Renal cortical epithelial cell (primary cell): ENCODE measurements around the gene ZMYND15. TPM values are rescaled to one million over a fixed set of nuclear protein-coding genes. Genes with fewer than 3 reads are reported as not detected.

Experiments used
- DNase-seq: peaks from one replicate; pipeline ENCODE4 v3.0.0-alpha.2; 2011; ENCODE audit warnings: low read depth
- total RNA-seq: library from RNA; depleted of rRNA; stranded (reverse); fragments of >200 nt; gene quantifications from 2 replicates; pipeline ENCODE4 v1.2.3, GENCODE V29; 2014

ZMYND15 gene
- total RNA-seq, 1 donor from 2014 or later: 0.30 TPM

DNA sequence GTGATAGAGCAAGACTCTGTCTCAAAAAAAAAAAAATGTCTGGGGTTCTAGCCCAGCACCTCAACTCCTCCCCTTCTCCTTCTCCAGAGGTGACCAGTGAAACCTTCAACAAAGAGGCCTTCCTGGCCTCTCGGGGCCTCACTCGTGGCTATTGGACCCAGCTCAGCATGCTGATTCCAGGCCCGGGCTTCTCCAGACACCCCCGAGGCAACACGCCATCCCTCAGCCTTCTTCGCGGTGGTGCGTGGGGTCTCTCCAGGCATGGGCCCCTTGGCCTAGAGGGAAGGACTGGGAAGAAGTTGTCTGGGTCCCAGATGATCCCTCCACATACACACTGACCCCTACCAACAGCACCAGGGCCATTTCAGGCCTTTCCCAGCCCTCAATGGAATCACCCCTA lies 3.6 kb downstream of the ZMYND15 start:
- DNase-seq: no peak

DNA sequence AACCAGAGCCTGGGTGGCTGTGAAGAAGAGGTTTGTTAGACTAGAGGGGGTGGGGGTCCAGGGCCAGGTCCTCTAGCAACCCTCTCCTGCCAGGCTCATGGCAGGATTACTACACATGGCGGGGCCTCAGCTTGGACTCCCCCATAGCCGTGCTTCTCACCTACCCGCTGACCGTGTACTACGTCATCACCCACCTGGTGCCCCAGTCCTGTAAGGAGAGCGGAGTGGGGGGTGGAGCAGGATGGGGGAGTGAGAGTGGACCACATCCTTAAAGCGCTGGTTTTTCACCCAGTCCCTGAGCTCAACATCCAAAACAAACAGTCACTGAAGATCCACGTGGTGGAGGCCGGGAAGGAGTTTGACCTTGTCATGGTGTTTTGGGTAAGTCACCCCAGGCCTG lies 4.3 kb downstream of the ZMYND15 start:
- DNase-seq: no peak

DNA sequence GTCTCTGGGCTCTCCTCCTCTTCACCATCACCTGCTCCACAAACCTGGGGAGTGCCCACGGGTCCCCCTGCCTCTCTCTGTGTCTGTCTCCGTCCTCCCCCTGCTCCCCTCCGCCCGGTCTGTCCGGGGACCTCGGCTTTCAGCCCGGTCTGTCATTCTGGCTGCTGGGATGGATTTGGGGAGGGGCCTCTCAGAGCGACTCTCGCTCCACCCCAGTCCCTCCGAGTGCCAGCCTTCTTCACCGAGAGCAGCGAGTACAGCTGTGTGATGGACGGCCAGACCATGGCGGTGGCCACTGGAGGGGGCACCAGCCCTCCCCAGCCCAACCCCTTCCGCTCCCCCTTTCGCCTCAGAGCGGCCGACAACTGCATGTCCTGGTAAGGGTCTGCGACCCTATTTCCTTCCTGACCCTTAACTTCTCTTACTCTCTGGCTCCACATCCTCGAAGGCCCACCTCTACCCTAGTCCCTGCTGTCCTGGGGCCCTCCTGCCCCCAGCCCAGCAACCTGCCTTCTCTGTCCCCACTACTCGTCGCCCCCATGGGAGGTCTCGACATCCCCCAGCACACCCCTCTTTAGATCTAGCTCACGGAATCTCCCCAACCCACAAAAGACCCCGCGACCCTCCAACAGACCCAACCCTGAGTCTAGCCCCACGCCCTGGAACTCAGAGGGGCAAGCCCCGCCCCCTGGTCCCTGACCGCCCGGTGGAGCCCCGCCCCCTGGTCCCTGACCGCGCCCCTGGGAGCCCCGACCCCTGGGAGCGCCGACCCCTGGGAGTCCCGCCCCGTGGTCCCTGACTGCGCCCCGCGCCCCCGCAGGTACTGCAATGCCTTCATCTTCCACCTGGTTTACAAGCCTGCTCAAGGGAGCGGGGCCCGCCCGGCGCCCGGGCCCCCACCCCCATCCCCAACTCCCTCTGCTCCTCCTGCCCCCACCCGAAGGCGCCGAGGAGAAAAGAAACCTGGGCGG lies 5.7 kb downstream of the ZMYND15 start:
- no peak for DNase-seq

DNA sequence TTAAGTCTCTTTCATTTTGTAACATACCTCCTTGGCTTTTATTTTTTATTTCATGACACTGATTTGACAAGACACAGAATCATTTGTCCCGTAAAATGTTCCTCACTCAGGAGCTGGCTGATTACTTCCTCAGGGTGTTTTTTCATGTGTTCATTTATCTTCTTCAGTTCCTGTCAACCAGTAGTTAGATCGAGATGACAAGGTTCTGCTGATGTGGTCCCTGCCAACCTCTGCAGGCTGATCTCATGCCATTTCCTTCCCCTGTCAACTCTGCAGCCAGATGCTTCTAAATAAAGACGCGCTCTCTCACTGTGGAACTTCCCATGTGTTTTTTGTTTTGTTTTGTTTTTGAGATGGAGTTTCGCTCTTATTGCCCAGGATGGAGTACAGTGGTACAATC lies 8.2 kb downstream of the ZMYND15 start:
- DNase-seq: no peak

DNA sequence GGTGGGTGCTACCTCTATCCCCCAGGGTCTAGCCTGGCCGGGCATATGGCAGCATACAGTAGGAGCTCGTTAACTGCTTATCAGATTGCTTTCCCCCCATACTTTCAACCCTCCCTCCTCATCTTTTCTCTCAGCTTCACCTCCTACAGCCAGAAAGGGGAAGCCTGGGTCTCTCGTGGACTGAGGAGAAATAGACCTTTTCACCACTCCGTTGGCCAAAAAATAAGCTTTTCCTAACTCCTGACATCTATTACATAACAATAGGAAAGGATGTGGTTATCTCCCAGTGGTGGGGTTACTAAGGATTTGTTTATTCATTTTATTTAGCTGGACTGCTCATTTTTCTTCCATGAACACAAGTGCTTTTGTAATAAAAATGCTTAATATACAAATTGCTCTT lies 9.1 kb downstream of the ZMYND15 start:
- no peak for DNase-seq

DNA sequence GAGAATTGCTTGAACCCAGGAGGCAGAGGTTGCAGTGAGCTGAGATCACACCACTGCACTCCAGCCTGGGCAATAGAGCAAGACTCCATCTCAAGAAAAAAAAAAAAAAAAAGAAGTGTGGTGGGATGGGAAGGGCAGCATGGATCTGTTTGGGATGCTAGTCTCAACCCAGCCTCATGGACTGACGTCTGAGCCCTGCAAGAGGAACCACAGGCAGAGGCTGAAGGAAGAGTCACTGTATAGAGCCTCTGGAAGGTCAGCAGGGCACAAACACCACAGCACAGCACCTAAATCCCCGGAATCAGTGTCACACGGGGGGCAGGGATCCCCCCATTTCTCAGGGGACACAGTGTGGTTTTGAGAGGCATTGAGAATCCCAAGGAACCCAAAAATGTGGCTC lies 11.0 kb downstream of the ZMYND15 start:
- no peak for DNase-seq

DNA sequence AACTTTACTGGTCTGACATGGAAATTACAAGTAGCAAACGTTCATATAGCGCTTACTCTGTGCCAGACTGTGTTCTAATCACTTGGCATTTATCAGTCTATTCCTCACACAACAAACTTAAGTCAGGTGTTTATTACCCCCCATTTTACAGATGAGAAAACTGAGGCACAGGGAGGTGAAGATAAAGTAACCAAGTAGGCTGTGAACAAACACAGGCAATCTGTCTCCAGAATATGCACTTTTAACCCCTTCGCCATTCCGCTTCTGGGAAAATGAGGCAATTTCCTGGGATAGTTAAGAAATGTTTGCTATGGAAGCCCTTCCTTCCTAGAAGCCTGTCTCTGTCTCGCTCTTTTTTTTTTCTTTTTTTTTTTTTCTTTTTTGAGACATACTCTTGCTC lies 12.3 kb downstream of the ZMYND15 start:
- DNase-seq: no peak

DNA sequence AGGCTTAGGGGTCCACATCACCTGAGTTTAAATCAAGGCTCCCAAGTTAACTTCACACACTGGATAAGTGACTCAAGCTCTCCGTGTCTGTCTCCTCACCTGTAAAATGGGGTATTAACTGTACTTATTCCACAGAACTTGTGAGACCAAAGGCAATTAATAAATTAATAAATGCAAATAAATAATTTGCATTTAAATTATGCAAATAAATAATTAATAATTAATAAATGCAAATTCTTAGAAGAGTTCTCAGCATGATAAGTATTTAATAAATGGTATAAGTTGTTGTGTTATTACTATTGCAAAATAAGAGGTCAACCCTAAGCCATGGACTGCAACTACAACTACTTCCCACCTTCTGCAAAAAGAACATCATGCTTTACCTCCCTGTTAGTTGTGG lies 13.8 kb downstream of the ZMYND15 start:
- DNase-seq: no peak

DNA sequence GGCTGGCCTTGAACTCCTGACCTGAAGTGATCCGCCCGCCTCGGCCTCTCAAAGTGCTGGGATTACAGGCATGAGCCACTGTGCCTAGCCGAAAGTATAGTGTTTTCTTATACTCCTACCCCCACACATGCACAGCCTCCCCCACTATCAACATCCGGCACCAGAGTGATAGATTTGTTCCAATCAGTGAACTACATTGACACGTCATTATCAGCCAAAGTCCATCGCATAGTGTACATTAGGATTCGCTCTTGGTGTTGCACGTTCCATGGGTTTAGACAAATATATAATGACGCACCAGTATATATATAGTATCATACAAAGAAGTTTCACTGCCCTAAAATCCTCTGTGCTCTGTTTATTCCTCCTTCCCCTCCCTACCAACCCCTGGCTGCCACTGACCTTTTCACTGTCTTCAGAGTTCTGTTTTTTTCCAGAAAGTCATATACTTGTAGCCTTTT lies 20.2 kb downstream of the ZMYND15 start:
- DNase-seq: no peak

DNA sequence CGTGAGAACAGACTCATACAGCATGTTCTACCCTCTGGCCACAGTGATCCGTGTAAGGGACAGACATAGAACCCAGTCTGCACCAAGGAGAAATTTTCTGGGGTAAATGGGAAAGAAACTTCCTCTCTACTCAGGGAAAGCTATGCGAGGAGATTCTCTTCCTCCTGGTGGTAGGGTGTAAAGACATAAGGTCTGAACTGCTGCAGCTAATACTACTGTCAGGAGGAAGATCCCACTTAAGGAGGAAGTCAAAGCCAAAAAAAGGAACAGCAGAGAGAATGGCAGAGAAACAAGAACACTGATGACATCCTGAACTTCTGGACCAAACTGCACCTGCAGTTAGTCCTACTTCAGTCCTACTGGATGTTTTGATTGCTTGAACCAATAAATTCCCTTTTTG lies 25.0 kb downstream of the ZMYND15 start:
- no peak for DNase-seq

DNA sequence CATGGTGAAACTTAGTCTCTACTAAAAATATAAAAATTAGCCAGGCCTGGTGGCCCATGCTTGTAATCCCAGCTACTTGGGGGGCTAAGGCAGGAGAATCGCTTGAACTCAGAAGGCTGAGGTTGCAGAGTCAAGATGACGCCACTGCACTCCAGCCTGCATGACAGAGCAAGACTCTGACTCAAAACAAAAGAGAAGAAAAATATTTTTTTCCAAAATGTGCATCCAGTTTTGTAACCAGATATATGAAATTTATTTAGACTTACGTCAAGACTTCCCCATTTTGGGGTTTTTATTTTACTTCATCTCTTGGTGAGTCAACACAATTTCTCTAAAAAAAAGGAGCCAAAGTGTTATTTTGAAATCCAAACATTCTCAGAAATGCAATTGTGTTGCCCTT lies 26.6 kb downstream of the ZMYND15 start:
- DNase-seq: no peak

DNA sequence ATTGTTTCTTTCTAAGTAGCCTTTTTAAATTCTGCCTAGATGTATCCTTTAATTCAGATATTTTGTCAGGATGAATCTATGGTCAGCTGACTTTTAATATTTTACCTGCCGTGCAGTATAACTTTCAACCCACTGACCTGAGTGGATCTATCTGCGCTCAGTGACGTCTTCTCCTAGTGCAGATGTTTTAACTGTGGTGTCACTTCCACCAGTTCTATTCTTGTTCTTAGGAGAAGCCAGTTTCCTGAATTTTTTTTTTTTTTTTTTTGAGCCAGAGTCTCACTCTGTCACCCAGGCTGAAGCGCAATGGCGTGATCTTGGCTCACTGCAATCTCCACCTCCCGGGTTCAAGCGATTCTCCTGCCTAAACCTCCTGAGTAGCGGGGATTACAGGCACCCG lies 27.1 kb downstream of the ZMYND15 start:
- DNase-seq: no peak

DNA sequence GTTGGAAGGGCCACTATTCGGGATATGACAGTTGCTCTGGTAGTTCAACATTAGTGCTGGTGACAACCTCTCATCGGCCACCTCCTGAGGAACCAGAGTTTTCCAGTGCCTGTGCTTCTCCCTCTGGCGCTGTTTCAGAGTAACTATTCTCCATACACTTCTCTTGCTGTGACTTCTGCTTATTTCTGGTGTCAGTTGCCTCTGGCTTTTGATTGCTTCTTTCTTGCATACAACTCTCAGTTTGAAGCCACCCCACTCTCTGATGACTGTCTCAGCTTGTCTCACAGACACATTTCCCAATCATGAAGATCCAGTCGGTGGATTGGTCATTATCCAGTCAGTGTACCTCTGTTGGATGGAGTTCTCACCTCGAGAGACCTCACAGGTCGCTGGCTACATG lies 28.7 kb downstream of the ZMYND15 start:
- no peak for DNase-seq

DNA sequence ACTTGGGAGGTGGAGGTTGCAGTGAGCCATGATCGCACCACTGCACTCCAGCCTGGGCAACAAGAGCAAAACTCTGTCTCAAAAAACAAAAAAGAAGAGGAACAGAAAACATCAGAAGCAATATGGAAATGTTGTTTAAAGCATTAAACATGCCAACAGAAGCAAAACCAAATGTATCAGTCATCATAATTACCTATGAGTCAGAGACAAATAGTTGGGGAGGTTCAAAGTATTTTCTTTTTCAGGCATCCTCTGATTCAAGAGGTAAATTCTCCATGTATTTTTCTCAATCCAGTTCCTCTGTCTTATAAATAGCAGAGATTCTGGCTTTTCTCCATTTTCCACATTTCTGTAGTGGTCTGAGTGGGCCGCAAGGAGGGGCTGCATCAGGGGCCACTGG lies 30.0 kb downstream of the ZMYND15 start:
- DNase-seq: peak; percentile 22

DNA sequence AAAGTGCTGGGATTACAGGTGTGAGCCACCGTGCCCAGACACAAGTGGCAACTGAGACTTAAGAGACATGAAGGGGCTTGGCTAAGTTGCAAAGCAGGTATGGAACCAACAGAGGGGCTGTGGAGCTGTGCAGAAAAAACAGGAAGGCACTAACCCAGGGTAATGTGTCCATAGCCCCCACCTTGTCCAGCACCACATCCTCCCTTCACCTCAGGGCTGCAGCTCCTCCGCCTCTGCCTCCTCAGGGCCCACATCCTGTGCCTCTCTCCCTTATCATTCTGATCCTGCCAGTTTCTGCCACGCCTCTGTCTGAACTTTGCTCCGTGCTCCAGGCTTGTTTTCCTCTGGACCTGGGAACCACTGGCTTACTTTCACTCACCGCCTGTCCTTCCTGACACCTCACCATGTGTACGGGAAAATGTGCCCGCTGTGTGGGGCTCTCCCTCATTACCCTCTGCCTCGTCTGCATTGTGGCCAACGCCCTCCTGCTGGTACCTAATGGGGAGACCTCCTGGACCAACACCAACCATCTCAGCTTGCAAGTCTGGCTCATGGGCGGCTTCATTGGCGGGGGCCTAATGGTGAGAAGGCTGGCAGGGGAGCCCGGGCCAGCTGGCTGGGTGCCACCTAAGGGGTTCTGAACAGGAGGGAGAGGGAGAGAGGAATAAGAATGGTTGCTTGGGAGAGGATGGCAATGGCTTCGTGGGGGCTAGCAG lies 32.0 kb downstream of the ZMYND15 start, which contains the start of gene TM4SF5:
TM4SF5 (plus strand) TSS at position 368 of the 716 bp plus-strand sequence; CDS start at position 405, 37 bp downstream.
- peak; percentile 19 for DNase-seq

DNA sequence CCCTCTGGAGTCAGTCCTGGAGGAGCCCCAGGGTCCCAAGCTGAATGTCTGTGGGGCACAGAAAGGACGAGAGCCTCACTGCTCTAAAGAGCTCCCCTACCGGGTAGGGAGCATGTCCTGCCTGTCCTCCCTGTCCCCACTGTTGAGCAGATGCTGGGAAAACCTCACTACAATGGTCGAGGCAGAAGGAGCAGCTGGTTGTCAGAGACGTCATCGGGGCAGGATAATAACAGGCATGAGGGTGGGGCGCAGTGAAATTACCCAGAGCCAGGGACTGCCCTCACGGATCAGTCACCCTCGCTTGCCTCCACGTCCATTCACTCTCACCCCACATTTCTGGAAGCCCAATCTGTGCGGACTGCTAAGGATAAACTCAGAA lies 32.6 kb downstream of the ZMYND15 start:
- DNase-seq: no peak

DNA sequence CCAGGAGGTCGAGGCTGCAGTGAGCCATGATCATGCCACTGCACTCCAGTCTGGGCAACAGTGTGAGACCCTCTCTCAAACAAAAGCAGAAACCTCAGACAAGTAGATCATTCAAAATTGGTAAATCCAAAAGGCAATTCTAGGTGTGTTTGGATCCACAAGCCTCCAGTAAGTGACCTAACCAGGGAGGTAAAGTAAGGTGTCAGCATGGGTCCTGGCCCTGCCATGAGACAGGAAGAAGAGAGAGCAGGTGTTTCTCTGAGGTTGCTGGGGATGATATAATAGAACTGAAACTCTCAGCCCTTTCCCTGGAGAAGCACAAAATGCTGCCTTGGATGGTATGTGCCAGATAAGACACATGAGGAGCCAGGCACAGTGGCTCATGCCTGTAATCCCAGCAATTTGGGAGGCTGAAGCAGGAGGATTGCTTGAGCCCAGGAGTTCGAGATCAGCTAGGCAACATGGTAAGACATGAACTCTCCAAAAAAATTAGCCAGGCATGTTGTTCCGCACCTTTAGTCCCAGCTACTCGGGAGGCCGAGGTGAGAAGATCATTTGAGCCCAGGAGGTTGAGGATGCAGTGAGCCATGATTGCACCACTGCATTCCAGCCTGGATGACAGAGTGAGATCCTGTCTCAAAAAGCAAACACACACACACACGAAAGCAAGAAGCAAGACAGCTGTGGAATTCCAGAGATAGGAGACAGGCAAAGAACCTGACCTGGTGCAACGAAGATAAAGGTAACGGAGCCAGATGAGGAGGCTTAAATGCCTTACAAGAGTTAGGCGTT lies 38.5 kb downstream of the ZMYND15 start:
- no peak for DNase-seq

DNA sequence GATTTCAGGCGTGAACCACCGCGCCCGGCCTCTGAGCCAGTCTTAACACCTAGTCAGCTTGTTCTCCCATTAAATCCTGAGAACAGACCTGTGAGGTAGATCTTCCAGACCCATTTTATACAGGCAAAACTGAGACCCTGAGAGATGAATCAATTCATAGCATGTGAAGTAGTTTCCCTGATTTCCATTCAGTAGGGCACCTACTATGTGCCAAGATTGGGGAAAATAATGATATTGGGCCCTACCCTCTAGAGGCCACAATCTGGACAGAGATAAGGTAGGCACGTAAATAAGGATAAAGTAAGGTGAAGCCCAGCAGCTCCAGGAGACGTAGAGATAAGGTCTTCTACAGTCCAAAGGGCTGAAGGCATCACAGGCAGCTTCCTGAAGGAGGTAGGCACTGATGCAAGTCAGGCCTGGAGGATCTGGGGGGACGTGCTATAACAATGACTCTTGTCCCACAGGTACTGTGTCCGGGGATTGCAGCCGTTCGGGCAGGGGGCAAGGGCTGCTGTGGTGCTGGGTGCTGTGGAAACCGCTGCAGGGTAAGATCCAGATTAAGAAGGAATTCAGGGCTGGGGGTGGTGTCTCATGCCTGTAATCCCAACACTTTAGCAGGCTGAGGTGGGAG lies 40.8 kb downstream of the ZMYND15 start:
- no peak for DNase-seq

DNA sequence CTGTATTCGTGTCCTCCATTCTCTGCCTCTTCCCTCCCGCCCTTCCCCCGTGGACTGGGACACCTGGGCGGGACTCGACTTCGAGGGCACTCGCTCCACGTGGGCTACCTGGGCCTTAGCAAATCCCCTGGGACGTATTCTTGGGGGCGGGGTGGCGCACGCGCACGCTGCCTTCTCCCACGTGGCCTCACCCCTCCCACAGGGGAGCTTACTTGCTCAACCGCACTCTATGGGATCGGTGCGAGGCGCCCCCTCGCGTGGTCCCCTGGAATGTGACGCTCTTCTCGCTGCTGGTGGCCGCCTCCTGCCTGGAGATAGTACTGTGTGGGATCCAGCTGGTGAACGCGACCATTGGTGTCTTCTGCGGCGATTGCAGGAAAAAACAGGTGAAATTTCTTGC lies 43.0 kb downstream of the ZMYND15 start:
- DNase-seq: no peak

DNA sequence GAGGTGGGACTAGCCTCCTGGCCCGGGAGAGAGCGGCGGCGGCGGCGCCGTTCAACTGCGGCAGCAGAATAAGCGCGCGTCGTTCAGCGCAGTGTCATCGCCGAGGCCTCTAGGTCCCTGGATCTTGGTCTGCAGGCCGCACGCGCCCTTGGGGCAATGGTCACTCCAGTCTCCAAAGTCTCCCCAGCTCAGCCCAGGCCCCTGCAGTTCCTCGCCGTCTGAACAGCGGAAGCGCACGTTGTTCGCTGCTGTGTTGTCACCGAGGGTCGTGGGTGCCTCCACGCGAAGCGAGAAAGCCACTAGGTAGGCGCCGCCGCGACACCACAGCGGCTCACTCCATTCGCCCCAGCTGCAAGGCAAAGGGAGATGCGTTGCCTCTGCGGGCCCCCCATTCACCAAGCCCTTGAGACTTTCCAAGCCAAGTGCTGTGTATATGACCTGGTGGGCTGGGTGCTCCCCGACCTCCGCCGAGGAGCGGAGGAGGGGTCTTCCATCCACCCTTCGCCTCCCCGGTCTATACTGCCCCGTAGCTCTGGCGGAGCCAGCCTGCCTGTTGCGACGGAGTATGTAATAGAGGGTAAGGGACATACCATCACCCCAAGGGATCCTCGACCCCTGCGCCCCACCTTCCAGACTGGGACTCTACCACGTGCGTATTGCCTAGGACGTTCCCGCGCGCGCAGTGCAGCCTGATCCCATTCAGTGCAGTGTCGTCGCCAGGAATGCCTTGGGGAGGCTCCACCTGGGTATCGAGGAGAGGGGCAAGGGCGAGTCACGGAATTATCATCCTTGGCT lies 45.9 kb downstream of the ZMYND15 start:
- DNase-seq: no peak

DNA sequence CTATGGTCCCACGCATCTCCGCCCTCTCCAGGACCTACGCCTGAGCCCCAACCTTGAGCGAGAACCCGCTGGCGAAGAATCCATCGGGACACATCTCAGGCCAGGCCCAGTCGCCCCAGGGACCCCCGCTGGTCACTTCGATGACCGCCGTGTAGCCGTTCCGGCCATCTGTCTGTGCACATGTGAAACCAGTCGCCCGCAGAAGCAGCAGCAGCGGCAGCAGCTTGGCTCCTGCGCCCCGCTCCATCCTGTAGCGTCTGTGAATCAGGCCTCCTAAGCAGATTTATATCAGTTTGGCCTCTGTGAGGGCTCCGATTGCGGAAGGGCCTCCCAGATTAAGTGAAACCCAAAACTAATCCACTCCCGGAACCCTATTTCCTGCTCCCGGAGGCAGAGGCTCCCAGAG lies 46.5 kb downstream of the ZMYND15 start, which contains the start of gene VMO1:
VMO1 (minus strand) TSS at position 259 of the 406 bp plus-strand sequence; CDS start at position 247, 12 bp downstream.
- DNase-seq: no peak
